CD4-positive, alpha-beta T cell treated with Interferon alpha-2 for 1 hour (primary cell): ENCODE measurements around the gene MRAP2.

Source experiments
- DNase-seq, 2 donors: peaks; one replicate each; pipeline ENCODE4 v3.0.0-alpha.2; 2020 to 2022

The MRAP2 gene

GRCh38 chr6:84136364-84137050, 102.9 kb downstream of the MRAP2 start:
- no peak for DNase-seq

- DNase-seq = no peak
Measured at GRCh38 chr6:84137051-84137375, 103.4 kb downstream of the MRAP2 start.

GRCh38 chr6:84137989-84138575, 104.5 kb downstream of the MRAP2 start:
- no peak for DNase-seq

- DNase-seq = no peak
Measured at GRCh38 chr6:84139311-84139710, 105.7 kb downstream of the MRAP2 start.
